Panc1 (cell line): Measurements from ENCODE around the gene ADGRV1. TPM values are rescaled to one million over a fixed set of nuclear protein-coding genes. Genes with fewer than 3 reads are reported as not detected.

ENCODE experiments used
- ATAC-seq: fragments of 200-7000 bp; cut with Tn5 transposase; 2 replicates; pipeline ENCODE4 v1.9.1; 2020; ENCODE audit warnings: mild to moderate bottlenecking, moderate library complexity
- BruUV-seq: library from RNA; stranded (reverse); fragments of 400-500 nt; replicated peaks from 2 replicates; lab custom pipeline; 2021; lab: Mats Ljungman, UMichigan
- CTCF ChIA-PET: fragments of 300-600 bp; sonication (Branson Sonifier 250); formaldehyde crosslinking; loops from one replicate; lab custom pipeline; 2022; ENCODE audit warnings: antibody characterized with exemption; lab: Charles Lee
- POLR2A ChIA-PET: fragments of 300-600 bp; sonication (Branson Sonifier 250); formaldehyde crosslinking; loops from one replicate; lab custom pipeline; 2022; ENCODE audit warnings: antibody characterized with exemption; lab: Charles Lee
- DNase-seq: peaks from one replicate; pipeline ENCODE4 v3.0.0-alpha.2; 2010; ENCODE audit warnings: low read depth, low spot score
- H3K27ac ChIP-seq: 2 replicates; pipeline ENCODE4 v1.5.1; 2011; ENCODE audit warnings: mild to moderate bottlenecking, low read length, inconsistent platforms
- H3K27me3 ChIP-seq: fragments of 200-500 bp; sonication (Bioruptor generic); 2 replicates; pipeline ENCODE4 v1.6.0; 2014; ENCODE audit warnings: low read length, inconsistent platforms; ENCODE audit not compliant: control insufficient read depth, insufficient read depth
- H3K36me3 ChIP-seq: fragments of 200-500 bp; sonication (Bioruptor generic); 2 replicates; pipeline ENCODE4 v1.5.1; 2014; ENCODE audit warnings: inconsistent platforms, mild to moderate bottlenecking, low read length, moderate library complexity; ENCODE audit not compliant: control insufficient read depth, insufficient read depth
- H3K4me1 ChIP-seq: 2 replicates; pipeline ENCODE4 v1.5.1; 2011; ENCODE audit warnings: inconsistent platforms, mild to moderate bottlenecking, low read length, moderate library complexity; ENCODE audit not compliant: control insufficient read depth, insufficient read depth
- H3K4me3 ChIP-seq, 2 experiments: 2 replicates each; pipeline ENCODE4 v1.5.1; 2011 to 2012; ENCODE audit warnings: low read depth in 2 of 2, low read length in 2 of 2, mild to moderate bottlenecking in 2 of 2, inconsistent platforms in 1 of 2, moderate library complexity in 1 of 2
- H3K9me3 ChIP-seq: fragments of 200-500 bp; sonication (Bioruptor generic); 2 replicates; pipeline ENCODE4 v1.5.1; 2014; ENCODE audit warnings: low read depth, mild to moderate bottlenecking, inconsistent platforms, low read length, moderate library complexity; ENCODE audit not compliant: control insufficient read depth, insufficient read depth
- POLR2AphosphoS5 ChIP-seq: IDR thresholded peaks from 2 replicates; pipeline ENCODE4 v1.6.1; 2012; ENCODE audit warnings: mild to moderate bottlenecking, low read depth, low read length, moderate library complexity
- SIN3A ChIP-seq: IDR thresholded peaks from 2 replicates; pipeline ENCODE4 v1.6.1; 2012; ENCODE audit warnings: low read depth, mild to moderate bottlenecking, low read length, moderate library complexity, borderline replicate concordance; ENCODE audit not compliant: insufficient read depth
- TCF7L2 ChIP-seq: IDR thresholded peaks from 2 replicates; pipeline ENCODE4 v1.6.1; 2011; ENCODE audit warnings: mild to moderate bottlenecking, low read depth, low read length, inconsistent platforms
- in situ Hi-C: cut with HindIII; loops from 2 replicates; pipeline ENCODE4 v1.10.0; 2016; ENCODE audit warnings: low sequenced_read_pairs, low pct_unique_long_range_greater_than_20kb
- intact Hi-C: fragments of 100-400 bp; cut with micrococcal nuclease; formaldehyde crosslinking; loops from one replicate; pipeline ENCODE4 v1.10.0; 2022; ENCODE audit not compliant: unreplicated experiment
- total RNA-seq: library from RNA; stranded (reverse); gene quantifications from one replicate; pipeline ENCODE4 v1.2.1, GENCODE V29; 2021; ENCODE audit not compliant: unreplicated experiment
- TF ChIP-seq, protein P1 (sequence below), 2 experiments: IDR thresholded peaks; 2 replicates each; pipeline ENCODE4 v1.6.1; 2011 to 2012; ENCODE audit warnings: low read depth in 2 of 2, control low read depth in 1 of 2, low read length in 1 of 2, mild to moderate bottlenecking in 1 of 2, moderate library complexity in 1 of 2; ENCODE audit not compliant: insufficient read depth in 1 of 2
- TF ChIP-seq, protein P2 (sequence below): fragments of 450-650 bp; IDR thresholded peaks from 2 replicates; pipeline ENCODE4 v1.5.1; 2017; ENCODE audit warnings: mild to moderate bottlenecking

Gene ADGRV1
- total RNA-seq, 1 experiment from 2014 or later, result 0.49 TPM

DNA sequence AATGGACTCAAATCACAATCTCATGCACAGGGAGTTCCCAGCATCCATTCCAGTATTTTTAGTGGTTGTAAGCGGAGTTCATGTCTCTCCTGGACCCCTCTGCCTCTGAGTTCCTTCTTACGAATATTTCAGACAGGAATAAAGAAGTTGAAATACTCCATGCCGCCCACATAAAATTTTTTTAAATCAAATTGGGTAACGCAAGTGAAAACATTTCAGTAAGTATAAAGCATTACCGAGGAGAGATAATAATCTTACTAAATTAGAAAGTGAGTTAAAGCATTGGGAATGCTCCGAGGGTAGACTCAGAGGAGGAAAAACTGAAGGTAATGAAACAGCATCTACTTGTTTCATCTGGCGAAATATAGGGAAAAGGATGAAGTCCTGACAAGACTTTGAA lies 506.9 kb downstream of the ADGRV1 start:
- CTCF ChIA-PET, result no interaction called here
- no peak overlapping the region for H3K27ac ChIP-seq
- intact Hi-C loops (no loop called here), in situ Hi-C loops (no loop called here)
- POLR2A ChIA-PET, result no interaction called here
- peaks cover 2% of the 10 kb centered on the region; the same call in 1 of the 2 replicates for H3K27me3 ChIP-seq
- no peak overlapping the region for H3K4me3 ChIP-seq
- TF ChIP-seq SIN3A (no peak), POLR2AphosphoS5 (no peak)
- TF ChIP-seq, protein P1, sequence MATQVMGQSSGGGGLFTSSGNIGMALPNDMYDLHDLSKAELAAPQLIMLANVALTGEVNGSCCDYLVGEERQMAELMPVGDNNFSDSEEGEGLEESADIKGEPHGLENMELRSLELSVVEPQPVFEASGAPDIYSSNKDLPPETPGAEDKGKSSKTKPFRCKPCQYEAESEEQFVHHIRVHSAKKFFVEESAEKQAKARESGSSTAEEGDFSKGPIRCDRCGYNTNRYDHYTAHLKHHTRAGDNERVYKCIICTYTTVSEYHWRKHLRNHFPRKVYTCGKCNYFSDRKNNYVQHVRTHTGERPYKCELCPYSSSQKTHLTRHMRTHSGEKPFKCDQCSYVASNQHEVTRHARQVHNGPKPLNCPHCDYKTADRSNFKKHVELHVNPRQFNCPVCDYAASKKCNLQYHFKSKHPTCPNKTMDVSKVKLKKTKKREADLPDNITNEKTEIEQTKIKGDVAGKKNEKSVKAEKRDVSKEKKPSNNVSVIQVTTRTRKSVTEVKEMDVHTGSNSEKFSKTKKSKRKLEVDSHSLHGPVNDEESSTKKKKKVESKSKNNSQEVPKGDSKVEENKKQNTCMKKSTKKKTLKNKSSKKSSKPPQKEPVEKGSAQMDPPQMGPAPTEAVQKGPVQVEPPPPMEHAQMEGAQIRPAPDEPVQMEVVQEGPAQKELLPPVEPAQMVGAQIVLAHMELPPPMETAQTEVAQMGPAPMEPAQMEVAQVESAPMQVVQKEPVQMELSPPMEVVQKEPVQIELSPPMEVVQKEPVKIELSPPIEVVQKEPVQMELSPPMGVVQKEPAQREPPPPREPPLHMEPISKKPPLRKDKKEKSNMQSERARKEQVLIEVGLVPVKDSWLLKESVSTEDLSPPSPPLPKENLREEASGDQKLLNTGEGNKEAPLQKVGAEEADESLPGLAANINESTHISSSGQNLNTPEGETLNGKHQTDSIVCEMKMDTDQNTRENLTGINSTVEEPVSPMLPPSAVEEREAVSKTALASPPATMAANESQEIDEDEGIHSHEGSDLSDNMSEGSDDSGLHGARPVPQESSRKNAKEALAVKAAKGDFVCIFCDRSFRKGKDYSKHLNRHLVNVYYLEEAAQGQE (IDR thresholded peaks at IDR 0.05; ENCODE audit: insufficient read depth in 1 of 2, low read depth in 2 of 2, low read length in 1 of 2), result no peak
- no peak for DNase-seq
- no peak for ATAC-seq
- no peaks in the 10 kb centered on the region for H3K4me1 ChIP-seq
- H3K36me3 ChIP-seq, result no peaks in the 10 kb centered on the region
- no TSS peak for BruUV-seq
- H3K9me3 ChIP-seq, result no peaks in the 10 kb centered on the region

DNA sequence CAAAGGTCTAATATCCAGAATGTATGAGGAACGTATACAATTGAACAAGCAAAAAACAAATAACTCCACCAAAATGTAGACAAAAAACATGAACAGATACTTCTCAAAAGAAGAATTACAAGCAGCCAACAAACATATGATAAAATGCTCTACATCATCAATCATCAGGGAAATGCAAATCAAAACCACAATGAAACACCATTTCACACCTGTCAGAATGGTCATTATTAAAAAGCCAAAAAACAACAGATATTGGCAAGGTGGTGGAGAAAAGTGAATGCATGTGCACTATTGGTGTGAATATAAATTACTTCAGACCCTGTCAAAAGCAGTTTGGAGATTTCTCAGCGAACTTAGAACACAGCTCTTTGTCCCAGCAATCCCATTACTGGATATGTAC lies 510.8 kb downstream of the ADGRV1 start:
- POLR2A ChIA-PET, result no interaction called here
- TF ChIP-seq, protein P2, sequence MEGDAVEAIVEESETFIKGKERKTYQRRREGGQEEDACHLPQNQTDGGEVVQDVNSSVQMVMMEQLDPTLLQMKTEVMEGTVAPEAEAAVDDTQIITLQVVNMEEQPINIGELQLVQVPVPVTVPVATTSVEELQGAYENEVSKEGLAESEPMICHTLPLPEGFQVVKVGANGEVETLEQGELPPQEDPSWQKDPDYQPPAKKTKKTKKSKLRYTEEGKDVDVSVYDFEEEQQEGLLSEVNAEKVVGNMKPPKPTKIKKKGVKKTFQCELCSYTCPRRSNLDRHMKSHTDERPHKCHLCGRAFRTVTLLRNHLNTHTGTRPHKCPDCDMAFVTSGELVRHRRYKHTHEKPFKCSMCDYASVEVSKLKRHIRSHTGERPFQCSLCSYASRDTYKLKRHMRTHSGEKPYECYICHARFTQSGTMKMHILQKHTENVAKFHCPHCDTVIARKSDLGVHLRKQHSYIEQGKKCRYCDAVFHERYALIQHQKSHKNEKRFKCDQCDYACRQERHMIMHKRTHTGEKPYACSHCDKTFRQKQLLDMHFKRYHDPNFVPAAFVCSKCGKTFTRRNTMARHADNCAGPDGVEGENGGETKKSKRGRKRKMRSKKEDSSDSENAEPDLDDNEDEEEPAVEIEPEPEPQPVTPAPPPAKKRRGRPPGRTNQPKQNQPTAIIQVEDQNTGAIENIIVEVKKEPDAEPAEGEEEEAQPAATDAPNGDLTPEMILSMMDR, result no peak
- TF ChIP-seq POLR2AphosphoS5, result no peak
- TF ChIP-seq SIN3A, result no peak
- H3K4me1 ChIP-seq, result no peaks in the 10 kb centered on the region; the same call in 1 of the 2 replicates
- ATAC-seq, result no peak
- intact Hi-C loops, result no loop called here
- H3K27me3 ChIP-seq, result peaks cover 2% of the 10 kb centered on the region; the same call in 1 of the 2 replicates
- DNase-seq, result no peak
- BruUV-seq, result no TSS peak
- H3K4me3 ChIP-seq, result no peak overlapping the region
- no peaks in the 10 kb centered on the region for H3K9me3 ChIP-seq
- CTCF ChIA-PET, result no interaction called here
- no peak overlapping the region for H3K27ac ChIP-seq
- no peaks in the 10 kb centered on the region for H3K36me3 ChIP-seq
- in situ Hi-C loops, result no loop called here

DNA sequence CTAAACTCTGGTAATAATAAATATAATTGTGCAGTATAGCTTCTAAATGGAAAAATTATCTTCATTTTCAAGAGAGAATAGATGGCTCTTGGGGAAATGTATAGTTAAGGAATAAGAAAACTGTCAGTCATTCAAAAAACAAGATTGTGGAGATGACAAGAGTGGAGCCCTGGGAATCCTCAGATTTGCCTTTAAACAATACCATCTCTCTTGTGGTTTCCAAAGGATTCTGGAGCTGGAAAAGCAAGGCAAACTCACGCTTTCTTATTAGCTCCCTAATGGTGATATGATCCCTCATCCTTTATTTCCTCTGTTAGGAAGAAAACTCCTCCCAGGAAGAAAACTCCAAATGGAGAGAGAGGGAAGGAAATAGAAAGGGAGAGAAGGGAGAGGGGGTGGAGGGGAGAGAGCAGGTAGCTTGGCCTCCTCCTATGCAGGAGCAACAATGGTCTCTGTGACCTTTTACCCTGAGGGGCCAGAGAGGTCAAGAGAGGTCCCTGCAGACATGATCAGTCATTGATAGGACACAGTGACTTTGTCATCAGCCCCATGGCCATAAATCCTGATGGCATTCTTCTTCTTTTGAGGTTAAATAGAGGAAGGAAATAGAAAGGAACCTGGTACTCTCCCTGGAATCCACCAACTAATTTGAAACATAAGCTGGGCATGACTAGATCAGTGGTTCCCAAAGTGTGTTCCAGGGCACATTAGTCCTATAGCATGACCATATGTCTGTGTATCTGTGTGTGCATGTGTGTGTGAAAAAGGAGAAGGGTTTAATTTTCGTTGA lies 512.4 kb downstream of the ADGRV1 start:
- DNase-seq, result no peak
- Histone ChIP-seq H3K27ac (no peak overlapping the region), H3K4me3 (no peak overlapping the region), H3K36me3 (no peaks in the 10 kb centered on the region), H3K27me3 (peaks cover 2% of the 10 kb centered on the region; the same call in 1 of the 2 replicates), H3K9me3 (no peaks in the 10 kb centered on the region), H3K4me1 (no peaks in the 10 kb centered on the region; the same call in 1 of the 2 replicates)
- ChIA-PET POLR2A (interaction anchor here (0.7 kb wide), 1 partner anchor 89 kb away, joined by 3 read pairs; no protein-coding TSS in a partner anchor), CTCF (no interaction called here)
- BruUV-seq, result no TSS peak
- TF ChIP-seq TCF7L2 (no peak), POLR2AphosphoS5 (no peak), SIN3A (no peak)
- TF ChIP-seq, protein P2, result no peak
- TF ChIP-seq, protein P1 (IDR thresholded peaks at IDR 0.05; ENCODE audit: insufficient read depth in 1 of 2, low read depth in 2 of 2, low read length in 1 of 2), result no peak
- intact Hi-C loops, result no loop called here
- in situ Hi-C loops, result no loop called here
- ATAC-seq, result no peak
